K562 (cell line): ENCODE measurements around the gene ALOX12. TPM values are rescaled to one million over a fixed set of nuclear protein-coding genes. Genes with fewer than 3 reads are reported as not detected.

Experiments used
- ARHGAP35 ChIP-seq: fragments of 450-650 bp; IDR thresholded peaks from 2 replicates; pipeline ENCODE4 v1.6.1; 2018; ENCODE audit not compliant: partially characterized antibody
- CAMTA2 ChIP-seq: fragments of 250-450 bp; sonication (Bioruptor Pico); conservative IDR thresholded peaks from 2 replicates; pipeline ENCODE4 v1.5.1; 2022
- CC2D1A ChIP-seq: fragments of 450-650 bp; IDR thresholded peaks from 2 replicates; pipeline ENCODE4 v1.6.1; 2017; ENCODE audit warnings: mild to moderate bottlenecking
- DIDO1 ChIP-seq: fragments of 450-650 bp; IDR thresholded peaks from 2 replicates; pipeline ENCODE4 v1.6.1; 2016; ENCODE audit warnings: low read depth, missing biosample characterization, missing genetic modification characterization
- ERF ChIP-seq: fragments of 450-650 bp; formaldehyde crosslinking; IDR thresholded peaks from 2 replicates; pipeline ENCODE4 v1.4.0; 2020; ENCODE audit warnings: mild to moderate bottlenecking, mixed read lengths
- FOXJ3 ChIP-seq: sonication (generic); formaldehyde crosslinking; IDR thresholded peaks from 2 replicates; pipeline ENCODE4 v1.4.0; 2020; ENCODE audit warnings: mild to moderate bottlenecking, missing genetic modification reagents
- HBP1 ChIP-seq: fragments of 450-650 bp; formaldehyde crosslinking; IDR thresholded peaks from 2 replicates; pipeline ENCODE4 v1.4.0; 2022; ENCODE audit warnings: missing genetic modification characterization
- IFI16 ChIP-seq: fragments of 250-450 bp; sonication (Bioruptor Pico); IDR thresholded peaks from 2 replicates; pipeline ENCODE4 v2.1.2; 2022; ENCODE audit warnings: mild to moderate bottlenecking, inconsistent platforms
- ILK ChIP-seq: fragments of 450-650 bp; IDR thresholded peaks from 2 replicates; pipeline ENCODE4 v1.6.1; 2016; ENCODE audit warnings: missing genetic modification characterization, low read depth, mild to moderate bottlenecking, missing compliant biosample characterization, moderate library complexity, borderline replicate concordance
- MAFK ChIP-seq: IDR thresholded peaks from 2 replicates; pipeline ENCODE4 v1.6.1; 2011; ENCODE audit warnings: low read length, improper control_type of control experiment
- NR3C1 ChIP-seq: sonication (generic); formaldehyde crosslinking; IDR thresholded peaks from 2 replicates; pipeline ENCODE4 v1.8.1; 2022; ENCODE audit warnings: missing genetic modification reagents
- NR4A1 ChIP-seq, 2 experiments: fragments of 250-450 bp in 1 of 2; fragments of 450-650 bp in 1 of 2; sonication (Bioruptor Pico) in 1 of 2; IDR thresholded peaks; 2 replicates each; pipeline versions ENCODE4 v1.4.0 to v1.6.1; 2016 to 2020; ENCODE audit warnings: mild to moderate bottlenecking in 2 of 2, missing compliant biosample characterization in 1 of 2, missing genetic modification characterization in 1 of 2, moderate library complexity in 1 of 2
- PHB2 ChIP-seq: fragments of 450-650 bp; IDR thresholded peaks from 2 replicates; pipeline ENCODE4 v1.6.1; 2017; ENCODE audit warnings: low read depth
- PML ChIP-seq: IDR thresholded peaks from 2 replicates; pipeline ENCODE4 v1.6.1; 2012; ENCODE audit warnings: low read length, inconsistent platforms
- SMAD1 ChIP-seq: fragments of 150-350 bp; IDR thresholded peaks from 2 replicates; pipeline ENCODE4 v1.6.1; 2014; ENCODE audit warnings: low read length, low read depth; ENCODE audit not compliant: partially characterized antibody
- SOX6 ChIP-seq: fragments of 450-650 bp; IDR thresholded peaks from 2 replicates; pipeline ENCODE4 v1.6.1; 2014; ENCODE audit warnings: mild to moderate bottlenecking
- SRSF3 ChIP-seq: fragments of 200-400 bp; formaldehyde crosslinking; IDR thresholded peaks from 2 replicates; pipeline ENCODE4 v1.6.1; 2016; ENCODE audit warnings: mild to moderate bottlenecking, low read length, moderate library complexity; ENCODE audit not compliant: insufficient read depth
- ZNF146 ChIP-seq: IDR thresholded peaks from one replicate; pipeline ENCODE4 v1.6.1; 2018; ENCODE audit warnings: missing compliant biosample characterization; ENCODE audit not compliant: unreplicated experiment
- ZNF79 ChIP-seq: fragments of 250-450 bp; sonication (Bioruptor Pico); IDR thresholded peaks from 2 replicates; pipeline ENCODE4 v1.4.0; 2020; ENCODE audit warnings: low read depth, mild to moderate bottlenecking, moderate library complexity
- polyA plus RNA-seq, 8 experiments: library from polyadenylated mRNA; depleted of rRNA in 4 of 8; stranded (reverse) in 5 of 8; unstranded in 3 of 8; fragments of >200 nt; fragmentation: Nextera tagmentation in 2 of 8; fragmentation: Illumina TruSeq in 1 of 8; extraction: Ambion mirVana in 2 of 8; extraction: Trizol in 1 of 8; gene quantifications; 2 replicates each; pipeline versions ENCODE4 v1.2.1 to v1.2.3, GENCODE V29; 2011 to 2014; ENCODE audit warnings: inconsistent platforms in 1 of 8, missing spikeins in 1 of 8
- total RNA-seq, 7 experiments: library from RNA; depleted of rRNA in 6 of 7; stranded (reverse); fragments of >200 nt in 6 of 7; fragmentation: Illumina TruSeq in 2 of 7; extraction: Trizol in 2 of 7; gene quantifications; 2 replicates each; pipeline versions ENCODE4 v1.2.1 to v1.2.3, GENCODE V29; 2011 to 2021; ENCODE audit warnings: low replicate concordance in 1 of 7
- TF ChIP-seq, protein P1 (sequence below), 3 experiments: fragments of 200-800 bp in 1 of 3; sonication (Bioruptor generic) in 1 of 3; sonication (generic) in 1 of 3; formaldehyde crosslinking in 1 of 3; IDR thresholded peaks; 2 replicates each; pipeline versions ENCODE4 v1.6.1 to v1.8.0; 2016 to 2022; ENCODE audit warnings: mild to moderate bottlenecking in 2 of 3, missing compliant biosample characterization in 2 of 3, missing genetic modification characterization in 2 of 3, missing genetic modification reagents in 1 of 3
- TF ChIP-seq, protein P2 (sequence below): fragments of 450-650 bp; IDR thresholded peaks from 2 replicates; pipeline ENCODE4 v1.6.1; 2014; ENCODE audit warnings: low read depth, mild to moderate bottlenecking, moderate library complexity, borderline replicate concordance
- TF ChIP-seq, protein P3 (sequence below): fragments of 250-450 bp; sonication (Bioruptor Pico); IDR thresholded peaks from 2 replicates; pipeline ENCODE4 v1.5.0; 2021; ENCODE audit warnings: mild to moderate bottlenecking, moderate library complexity

The ALOX12 gene
- total and polyA plus RNA-seq, 9 of the 15 experiments (the other 6 are each of a cell fraction or from before 2014, with no cell fraction given) = 0.09 to 1.1 (median 0.47) TPM; not detected in 1

DNA sequence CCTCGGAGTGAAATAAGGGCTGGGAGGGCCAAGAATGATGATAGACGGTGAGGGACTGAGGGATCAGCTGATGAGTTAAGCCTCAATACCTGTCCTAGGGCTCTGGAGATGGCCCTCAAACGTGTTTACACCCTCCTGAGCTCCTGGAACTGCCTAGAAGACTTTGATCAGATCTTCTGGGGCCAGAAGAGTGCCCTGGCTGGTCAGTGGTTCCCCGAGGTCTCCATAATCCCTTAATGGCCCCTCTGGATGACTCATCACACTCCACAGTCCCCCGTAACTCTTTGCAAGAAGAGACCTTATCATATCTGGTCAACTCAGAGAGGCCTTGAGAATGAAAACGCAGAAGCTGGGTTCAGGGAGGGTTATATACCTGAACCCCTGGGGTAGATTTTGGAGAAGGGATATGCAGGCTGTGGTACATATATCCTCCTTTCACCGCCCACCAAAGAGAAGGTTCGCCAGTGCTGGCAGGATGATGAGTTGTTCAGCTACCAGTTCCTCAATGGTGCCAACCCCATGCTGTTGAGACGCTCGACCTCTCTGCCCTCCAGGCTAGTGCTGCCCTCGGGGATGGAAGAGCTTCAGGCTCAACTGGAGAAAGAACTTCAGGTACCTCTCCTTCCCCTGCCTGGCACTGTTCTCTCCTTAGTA is 3.1 kb downstream of the ALOX12 start (continued):
- TF ChIP-seq ZNF79 (CRISPR knock-in tag) (no peak), PML (no peak), ARHGAP35 (no peak), ERF (no peak), HBP1 (CRISPR knock-in tag) (no peak), ZNF146 (CRISPR knock-in tag) (no peak), ILK (tag) (no peak), NR4A1 (CRISPR knock-in tag; IDR thresholded peaks at IDR 0.05) (no peak), NR4A1 (tag; IDR thresholded peaks at IDR 0.05) (no peak), SRSF3 (no peak), FOXJ3 (no peak), CC2D1A (no peak), MAFK (peak; percentile 40; the same call in 1 of the 2 replicates), PHB2 (no peak), CAMTA2 (CRISPR knock-in tag) (no peak), DIDO1 (no peak), SMAD1 (no peak), IFI16 (CRISPR knock-in tag) (no peak), SOX6 (peak; percentile 51; the same call in 1 of the 2 replicates), NR3C1 (no peak)
- TF ChIP-seq, protein P1, sequence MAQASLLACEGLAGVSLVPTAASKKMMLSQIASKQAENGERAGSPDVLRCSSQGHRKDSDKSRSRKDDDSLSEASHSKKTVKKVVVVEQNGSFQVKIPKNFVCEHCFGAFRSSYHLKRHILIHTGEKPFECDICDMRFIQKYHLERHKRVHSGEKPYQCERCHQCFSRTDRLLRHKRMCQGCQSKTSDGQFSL (CRISPR knock-in tag; IDR thresholded peaks at IDR 0.05) = no peak
- TF ChIP-seq, protein P1 (tag; IDR thresholded peaks at IDR 0.05) = no peak
- TF ChIP-seq, protein P2, sequence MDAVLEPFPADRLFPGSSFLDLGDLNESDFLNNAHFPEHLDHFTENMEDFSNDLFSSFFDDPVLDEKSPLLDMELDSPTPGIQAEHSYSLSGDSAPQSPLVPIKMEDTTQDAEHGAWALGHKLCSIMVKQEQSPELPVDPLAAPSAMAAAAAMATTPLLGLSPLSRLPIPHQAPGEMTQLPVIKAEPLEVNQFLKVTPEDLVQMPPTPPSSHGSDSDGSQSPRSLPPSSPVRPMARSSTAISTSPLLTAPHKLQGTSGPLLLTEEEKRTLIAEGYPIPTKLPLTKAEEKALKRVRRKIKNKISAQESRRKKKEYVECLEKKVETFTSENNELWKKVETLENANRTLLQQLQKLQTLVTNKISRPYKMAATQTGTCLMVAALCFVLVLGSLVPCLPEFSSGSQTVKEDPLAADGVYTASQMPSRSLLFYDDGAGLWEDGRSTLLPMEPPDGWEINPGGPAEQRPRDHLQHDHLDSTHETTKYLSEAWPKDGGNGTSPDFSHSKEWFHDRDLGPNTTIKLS = no peak
- TF ChIP-seq, protein P3, sequence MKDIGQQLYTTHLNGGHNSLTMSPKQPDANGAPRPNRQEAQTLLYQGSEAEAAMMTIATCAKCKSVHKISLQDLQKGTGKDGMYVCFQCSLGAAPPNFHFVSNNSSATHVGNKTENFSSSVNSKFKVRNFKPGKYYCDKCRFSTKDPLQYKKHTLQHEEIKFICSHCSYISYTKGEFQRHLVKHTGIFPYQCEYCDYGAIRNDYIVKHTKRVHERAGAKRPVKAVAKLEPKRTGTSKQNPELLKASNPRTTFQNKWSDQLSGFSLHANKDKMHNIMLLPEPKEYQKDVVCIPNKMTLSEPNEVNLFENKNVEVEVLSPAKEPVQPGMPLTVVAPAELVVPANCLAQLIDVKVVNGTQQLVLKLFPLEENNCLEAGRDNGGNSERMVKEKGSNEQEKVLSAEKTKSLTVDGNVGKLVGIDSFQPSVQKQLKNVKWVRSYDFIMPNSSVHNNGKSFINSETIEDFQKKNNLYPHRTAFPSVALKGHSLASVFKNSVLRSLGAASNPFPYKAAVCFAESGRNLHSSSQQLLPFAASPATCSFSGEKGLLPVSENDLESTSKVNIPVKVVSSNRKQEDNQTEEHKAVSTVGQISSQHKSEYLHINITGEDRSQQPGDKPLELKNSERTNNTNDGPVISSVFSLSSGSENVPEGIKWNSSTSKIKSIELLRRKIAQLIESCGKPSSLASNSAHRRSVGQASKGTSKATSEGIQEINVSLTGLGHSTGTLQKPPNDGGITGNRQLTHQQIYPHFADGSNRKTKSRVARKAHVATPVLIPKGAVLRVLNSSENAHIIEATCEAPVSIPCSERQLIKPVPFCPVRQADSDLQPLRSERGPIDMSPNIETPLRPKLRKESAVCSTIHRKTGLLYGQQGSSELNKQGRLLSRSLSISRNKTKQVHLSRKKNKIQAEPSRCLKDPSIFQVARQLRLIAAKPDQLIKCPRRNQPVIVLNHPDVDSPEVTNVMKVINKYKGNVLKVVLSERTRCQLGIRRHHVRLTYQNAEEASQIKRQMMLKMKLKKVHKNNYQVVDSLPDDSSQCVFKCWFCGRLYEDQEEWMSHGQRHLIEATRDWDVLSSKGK (CRISPR knock-in tag) = no peak
